IPS DF 4.7 (cell line): ENCODE results near the gene RNF10.
"Not testable (repeated sequence)": the region's sequence is repeated elsewhere in the genome, so short reads cannot be mapped to it uniquely, and the experiment has no call there.

Source experiments
- DNase-seq: peaks from one replicate; pipeline ENCODE4 v3.0.0-alpha.2; 2013; ENCODE audit warnings: low spot score; ENCODE audit errors: extremely low read depth

Gene RNF10

GRCh38 chr12:120534203-120534702 lies at the start of gene RNF10:
TSS of gene RNF10 (plus strand) at chr12:120534356. CDS start at chr12:120534812, 456 bp downstream.
- peak; percentile 90 for DNase-seq

- DNase-seq: no peak
These were observed 47.9 kb upstream of the RNF10 start for GRCh38 chr12:120485961-120486881.

- DNase-seq: not testable (repeated sequence)
These were observed 46.6 kb upstream of the RNF10 start for GRCh38 chr12:120487552-120487951.

GRCh38 chr12:120488057-120488640 lies 46.0 kb upstream of the RNF10 start:
- no peak for DNase-seq

- DNase-seq: no peak
These were observed 45.1 kb upstream of the RNF10 start for GRCh38 chr12:120489018-120489417.

GRCh38 chr12:120490325-120490724 lies 43.8 kb upstream of the RNF10 start:
- no peak for DNase-seq

GRCh38 chr12:120490833-120491512 lies 43.2 kb upstream of the RNF10 start:
- DNase-seq: no peak

GRCh38 chr12:120495186-120495730 lies 38.9 kb upstream of the RNF10 start:
- no peak for DNase-seq

GRCh38 chr12:120495731-120496412 lies 38.3 kb upstream of the RNF10 start, which contains the start of gene DYNLL1:
TSS of gene DYNLL1 (plus strand) at chr12:120496113. CDS start at chr12:120496422, 309 bp downstream.
- DNase-seq: peak; percentile 95

GRCh38 chr12:120496413-120497340 lies 37.5 kb upstream of the RNF10 start:
- DNase-seq: no peak

GRCh38 chr12:120497524-120498150 lies 36.5 kb upstream of the RNF10 start:
- no peak for DNase-seq

GRCh38 chr12:120498870-120499515 lies 35.2 kb upstream of the RNF10 start:
- DNase-seq: no peak

GRCh38 chr12:120500581-120500980 lies 33.6 kb upstream of the RNF10 start:
- no peak for DNase-seq

- DNase-seq: no peak
These were observed 29.6 kb upstream of the RNF10 start for GRCh38 chr12:120504587-120504986.

- no peak for DNase-seq
These were observed 25.6 kb upstream of the RNF10 start for GRCh38 chr12:120508537-120508936.

- no peak for DNase-seq
These were observed 20.2 kb upstream of the RNF10 start for GRCh38 chr12:120514002-120514401.

- DNase-seq: no peak
These were observed 18.7 kb upstream of the RNF10 start for GRCh38 chr12:120515496-120515895.

GRCh38 chr12:120519324-120519723 lies 14.8 kb upstream of the RNF10 start:
- DNase-seq: not testable (repeated sequence)

GRCh38 chr12:120522568-120522967 lies 11.6 kb upstream of the RNF10 start:
- no peak for DNase-seq
